Activated B cell treated with CpG ODN at 0.5 μM for 24 hours (primary cell): ENCODE measurements around the gene CDH2. TPM values are rescaled to one million over a fixed set of nuclear protein-coding genes. Genes with fewer than 3 reads are reported as not detected.

Experiments used
- ATAC-seq: fragments of 200-7000 bp; cut with Tn5 transposase; one replicate; pipeline ENCODE4 v1.10.0; 2021; ENCODE audit warnings: low read depth, mild to moderate bottlenecking, moderate library complexity
- CTCF ChIA-PET: fragments of 350-600 bp; sonication (Branson Sonifier 250); formaldehyde crosslinking; loops from one replicate; lab custom pipeline; 2021; ENCODE audit warnings: antibody characterized with exemption; lab: Charles Lee
- POLR2A ChIA-PET: fragments of 350-600 bp; sonication (Branson Sonifier 250); formaldehyde crosslinking; loops from one replicate; lab custom pipeline; 2021; ENCODE audit warnings: antibody characterized with exemption; lab: Charles Lee
- DNase-seq: peaks from one replicate; pipeline ENCODE4 v3.0.0; 2022
- H3K27ac Mint-ChIP-seq: one replicate; pipeline ENCODE4 v1.8.0; 2020; ENCODE audit warnings: mixed read lengths
- H3K27me3 Mint-ChIP-seq: one replicate; pipeline ENCODE4 v1.8.0; 2021; ENCODE audit warnings: mixed read lengths
- H3K36me3 Mint-ChIP-seq: one replicate; pipeline ENCODE4 v1.8.0; 2021; ENCODE audit warnings: low read depth, mixed read lengths
- H3K4me1 Mint-ChIP-seq: one replicate; pipeline ENCODE4 v1.8.0; 2021; ENCODE audit warnings: mixed read lengths
- H3K4me3 Mint-ChIP-seq: one replicate; pipeline ENCODE4 v1.8.0; 2020; ENCODE audit warnings: mild to moderate bottlenecking, mixed read lengths
- H3K9me3 Mint-ChIP-seq: one replicate; pipeline ENCODE4 v1.8.0; 2020; ENCODE audit warnings: mixed read lengths
- CTCF ChIP-seq: fragments of 200-600 bp; IDR thresholded peaks from one replicate; pipeline ENCODE4 v1.8.0; 2022; ENCODE audit warnings: antibody characterized with exemption, mild to moderate bottlenecking
- intact Hi-C: fragments of 100-400 bp; cut with micrococcal nuclease; formaldehyde crosslinking; loops from one replicate; pipeline ENCODE4 v1.15.1; 2024
- total RNA-seq: library from RNA; stranded (reverse); gene quantifications from 2 replicates; pipeline ENCODE4 v1.2.3, GENCODE V29; 2022

The CDH2 gene
- total RNA-seq, 1 donor from 2014 or later, result not detected

DNA sequence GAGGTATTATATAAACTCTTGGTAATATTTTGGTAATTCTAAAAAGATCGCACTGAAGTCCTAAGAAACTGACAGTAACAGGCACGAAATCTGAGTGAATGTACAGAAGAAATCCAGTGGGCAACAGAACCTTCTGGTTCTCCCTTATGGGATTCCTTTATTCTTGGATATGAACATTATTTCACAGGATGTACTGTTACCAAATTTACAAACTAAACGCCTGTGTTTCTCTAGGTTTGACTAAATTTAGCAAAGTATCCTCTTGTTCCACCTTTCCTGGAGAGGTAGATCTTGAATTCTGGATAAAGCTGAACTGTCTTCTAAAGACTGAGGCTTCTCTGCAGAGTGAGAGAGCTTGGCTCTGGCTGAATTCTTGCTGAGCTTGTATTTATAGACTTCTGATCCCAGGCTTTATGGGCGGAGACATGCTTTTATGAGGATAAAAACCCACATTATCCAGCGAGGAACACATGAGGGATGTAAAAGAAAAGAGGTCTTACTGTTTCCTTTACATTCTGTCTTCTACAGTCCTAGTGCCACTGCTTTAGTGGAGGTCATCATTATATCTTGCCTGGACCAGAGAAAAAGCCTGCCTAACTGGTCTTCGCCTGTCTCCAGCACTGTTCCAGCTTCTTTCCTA is 220.8 kb downstream of the CDH2 start:
- Mint-ChIP-seq H3K9me3 (peaks cover 2% of the 10 kb centered on the region), H3K36me3 (no peaks in the 10 kb centered on the region), H3K4me3 (no peak overlapping the region), H3K4me1 (no peaks in the 10 kb centered on the region), H3K27ac (no peak overlapping the region), H3K27me3 (no peaks in the 10 kb centered on the region)
- ATAC-seq, result no peak
- POLR2A ChIA-PET, result no interaction called here
- DNase-seq, result no peak
- intact Hi-C loops, result no loop called here
- CTCF ChIA-PET, result no interaction called here
- TF ChIP-seq CTCF, result no peak

- ATAC-seq, result no peak
- intact Hi-C loops, result no loop called here
- Mint-ChIP-seq H3K27ac (no peak overlapping the region), H3K27me3 (no peaks in the 10 kb centered on the region), H3K9me3 (peaks cover 2% of the 10 kb centered on the region), H3K36me3 (no peaks in the 10 kb centered on the region), H3K4me3 (no peak overlapping the region), H3K4me1 (no peaks in the 10 kb centered on the region)
- ChIA-PET POLR2A (no interaction called here), CTCF (no interaction called here)
- no peak for DNase-seq
- no peak for TF ChIP-seq CTCF
Observed at GRCh38 chr18:27954226-27954625, 222.7 kb downstream of the CDH2 start.

- Mint-ChIP-seq H3K27ac (no peak overlapping the region), H3K36me3 (no peaks in the 10 kb centered on the region), H3K27me3 (no peaks in the 10 kb centered on the region), H3K4me1 (no peaks in the 10 kb centered on the region), H3K4me3 (no peak overlapping the region), H3K9me3 (peaks cover 2% of the 10 kb centered on the region)
- ATAC-seq (no peak), DNase-seq (no peak)
- CTCF ChIA-PET, result no interaction called here
- POLR2A ChIA-PET, result no interaction called here
- intact Hi-C loops, result no loop called here
- TF ChIP-seq CTCF, result no peak
Observed at GRCh38 chr18:27952741-27953140, 224.2 kb downstream of the CDH2 start.

DNA sequence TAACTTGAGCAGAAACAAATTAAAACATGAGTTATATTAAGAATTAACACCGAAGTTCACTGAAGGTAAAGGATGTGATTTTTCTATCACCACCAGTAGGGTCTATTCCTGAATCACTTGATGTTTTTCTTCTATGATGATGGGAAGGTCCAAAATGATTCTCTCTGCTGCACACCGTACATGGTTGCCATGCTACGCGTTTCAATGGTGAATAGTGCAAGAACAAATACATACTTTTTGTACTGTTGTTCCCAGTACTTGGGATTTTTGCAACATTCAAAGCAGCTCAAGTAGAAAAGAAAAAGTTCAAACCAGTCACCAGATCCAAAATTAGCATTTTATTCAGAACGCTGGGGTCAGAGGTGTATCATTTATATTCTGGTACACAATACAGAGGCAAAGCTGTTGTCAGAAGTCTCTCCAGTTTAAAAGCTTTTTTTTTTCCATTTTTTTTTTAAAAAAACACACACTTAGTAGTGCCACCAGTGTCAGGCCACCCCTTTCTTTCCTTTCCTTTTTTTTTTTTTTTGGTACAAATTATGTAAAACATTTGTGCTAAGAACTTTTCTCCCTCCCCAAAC is 226.2 kb downstream of the CDH2 start:
- TF ChIP-seq CTCF, result no peak
- ChIA-PET POLR2A (no interaction called here), CTCF (no interaction called here)
- no peak overlapping the region for H3K27ac Mint-ChIP-seq
- ATAC-seq, result no peak
- intact Hi-C loops, result no loop called here
- H3K36me3 Mint-ChIP-seq, result no peaks in the 10 kb centered on the region
- H3K4me3 Mint-ChIP-seq, result no peak overlapping the region
- H3K4me1 Mint-ChIP-seq, result no peaks in the 10 kb centered on the region
- DNase-seq, result no peak
- H3K9me3 Mint-ChIP-seq, result no peaks in the 10 kb centered on the region
- no peaks in the 10 kb centered on the region for H3K27me3 Mint-ChIP-seq

GRCh38 chr18:27948986-27949385 is 227.9 kb downstream of the CDH2 start:
- no peak overlapping the region for H3K27ac Mint-ChIP-seq
- no peak for ATAC-seq
- intact Hi-C loops, result no loop called here
- no peak for TF ChIP-seq CTCF
- H3K9me3 Mint-ChIP-seq, result no peaks in the 10 kb centered on the region
- no peaks in the 10 kb centered on the region for H3K4me1 Mint-ChIP-seq
- no peaks in the 10 kb centered on the region for H3K27me3 Mint-ChIP-seq
- no peak for DNase-seq
- ChIA-PET CTCF (no interaction called here), POLR2A (no interaction called here)
- no peaks in the 10 kb centered on the region for H3K36me3 Mint-ChIP-seq
- H3K4me3 Mint-ChIP-seq, result no peak overlapping the region
